HEK293 (cell line): ENCODE results near the gene CD164.

Experiments
- CTCF ChIA-PET: fragments of 350-600 bp; formaldehyde crosslinking; extraction: SDS; loops from one replicate; lab custom pipeline; 2021; ENCODE audit warnings: antibody characterized with exemption; lab: Yijun Ruan, JAX
- POLR2A ChIA-PET: fragments of 300-600 bp; formaldehyde crosslinking; extraction: SDS; loops from one replicate; lab custom pipeline; 2020; ENCODE audit warnings: antibody characterized with exemption, inconsistent platforms; lab: Yijun Ruan, JAX
- H3K27ac ChIP-seq: fragments of 200-500 bp; sonication (Bioruptor generic); 2 replicates; pipeline ENCODE4 v1.5.1; 2014; ENCODE audit warnings: low read depth, low read length, control low read depth, inconsistent platforms; ENCODE audit errors: extremely low read depth
- H3K36me3 ChIP-seq, 2 experiments: fragments of 200-500 bp in 1 of 2; sonication (Bioruptor generic) in 1 of 2; 1 replicate in 1 of 2; 2 replicates in 1 of 2; pipeline ENCODE4 v1.5.1; 2014 to 2017; ENCODE audit warnings: inconsistent platforms in 2 of 2, low read length in 2 of 2; ENCODE audit not compliant: control insufficient read depth in 2 of 2, insufficient read depth in 1 of 2
- H3K4me1 ChIP-seq: fragments of 200-500 bp; sonication (Bioruptor generic); 2 replicates; pipeline ENCODE4 v1.5.1; 2014; ENCODE audit warnings: mild to moderate bottlenecking, low read length, inconsistent platforms; ENCODE audit not compliant: control insufficient read depth, insufficient read depth
- H3K4me3 ChIP-seq: 2 replicates; pipeline ENCODE4 v1.5.1; 2011; ENCODE audit warnings: low read depth, mild to moderate bottlenecking, control low read depth, low read length, moderate library complexity
- H3K9me3 ChIP-seq: fragments of 200-500 bp; sonication (Bioruptor generic); 2 replicates; pipeline ENCODE4 v1.5.1; 2014; ENCODE audit warnings: low read depth, low read length, inconsistent platforms; ENCODE audit not compliant: control insufficient read depth, insufficient read depth
- BCL11A ChIP-seq: fragments of 450-650 bp; formaldehyde crosslinking; IDR thresholded peaks from 2 replicates; pipeline ENCODE4 v1.5.1; 2016; ENCODE audit warnings: low read depth, missing biosample characterization, missing genetic modification characterization
- GLI2 ChIP-seq: fragments of 450-650 bp; formaldehyde crosslinking; IDR thresholded peaks from 2 replicates; pipeline ENCODE4; 2017; ENCODE audit warnings: missing biosample characterization, missing genetic modification characterization, low read depth, borderline replicate concordance
- GLIS2 ChIP-seq: fragments of 450-650 bp; formaldehyde crosslinking; IDR thresholded peaks from 2 replicates; pipeline ENCODE4 v1.5.1; 2016; ENCODE audit warnings: missing biosample characterization, missing genetic modification characterization
- KLF9 ChIP-seq: fragments of 450-650 bp; formaldehyde crosslinking; IDR thresholded peaks from 2 replicates; pipeline ENCODE4 v1.5.1; 2016; ENCODE audit warnings: missing biosample characterization, missing genetic modification characterization, low read depth
- ZBTB7A ChIP-seq: fragments of 450-650 bp; formaldehyde crosslinking; IDR thresholded peaks from 2 replicates; pipeline ENCODE4 v1.5.1; 2016; ENCODE audit warnings: low read depth, missing biosample characterization, missing genetic modification characterization
- ZNF10 ChIP-seq: fragments of 450-650 bp; formaldehyde crosslinking; IDR thresholded peaks from 2 replicates; pipeline ENCODE4 v1.5.1; 2017; ENCODE audit warnings: missing biosample characterization, missing genetic modification characterization
- ZNF248 ChIP-seq: fragments of 450-650 bp; formaldehyde crosslinking; IDR thresholded peaks from 2 replicates; pipeline ENCODE4 v1.5.1; 2017; ENCODE audit warnings: missing biosample characterization, missing genetic modification characterization
- ZNF274 ChIP-seq, 2 experiments: fragments of 200-500 bp in 1 of 2; fragments of 450-650 bp in 1 of 2; sonication (Bioruptor generic) in 1 of 2; formaldehyde crosslinking in 1 of 2; IDR thresholded peaks; 2 replicates each; pipeline versions ENCODE4 v1.5.1 to v1.6.1; 2014 to 2016; ENCODE audit warnings: borderline replicate concordance in 1 of 2, inconsistent platforms in 1 of 2, low read length in 1 of 2, missing biosample characterization in 1 of 2, missing genetic modification characterization in 1 of 2
- ZNF404 ChIP-seq: fragments of 450-650 bp; formaldehyde crosslinking; IDR thresholded peaks from 2 replicates; pipeline ENCODE4 v1.5.1; 2017; ENCODE audit warnings: missing biosample characterization, missing genetic modification characterization
- ZNF654 ChIP-seq: fragments of 450-650 bp; formaldehyde crosslinking; IDR thresholded peaks from 2 replicates; pipeline ENCODE4 v1.5.1; 2016; ENCODE audit warnings: low read depth, missing biosample characterization, missing genetic modification characterization
- ZNF747 ChIP-seq: fragments of 450-650 bp; formaldehyde crosslinking; IDR thresholded peaks from 2 replicates; pipeline ENCODE4 v1.5.1; 2016; ENCODE audit warnings: missing biosample characterization, missing genetic modification characterization
- ZNF76 ChIP-seq: fragments of 450-650 bp; formaldehyde crosslinking; IDR thresholded peaks from 2 replicates; pipeline ENCODE4; 2016; ENCODE audit warnings: low read depth, missing biosample characterization, missing genetic modification characterization, borderline replicate concordance
- ZNF776 ChIP-seq: fragments of 450-650 bp; formaldehyde crosslinking; IDR thresholded peaks from 2 replicates; pipeline ENCODE4 v1.5.0; 2017; ENCODE audit warnings: missing biosample characterization, missing genetic modification characterization, borderline replicate concordance
- ZXDB ChIP-seq: fragments of 450-650 bp; formaldehyde crosslinking; IDR thresholded peaks from 2 replicates; pipeline ENCODE4 v1.5.1; 2016; ENCODE audit warnings: missing biosample characterization, missing genetic modification characterization
- TF ChIP-seq, protein P1 (sequence below): fragments of 450-650 bp; formaldehyde crosslinking; IDR thresholded peaks from 2 replicates; pipeline ENCODE4 v1.5.1; 2016; ENCODE audit warnings: missing biosample characterization, missing genetic modification characterization, borderline replicate concordance
- TF ChIP-seq, protein P2 (sequence below): fragments of 450-650 bp; formaldehyde crosslinking; IDR thresholded peaks from 2 replicates; pipeline ENCODE4 v1.5.1; 2017; ENCODE audit warnings: missing biosample characterization, missing genetic modification characterization
- TF ChIP-seq, protein P3 (sequence below): fragments of 450-650 bp; formaldehyde crosslinking; conservative IDR thresholded peaks from 2 replicates; pipeline ENCODE4 v1.5.1; 2016; ENCODE audit warnings: low read depth, missing biosample characterization, missing genetic modification characterization
- TF ChIP-seq, protein P4 (sequence below): fragments of 450-650 bp; formaldehyde crosslinking; conservative IDR thresholded peaks from 2 replicates; pipeline ENCODE4 v1.5.1; 2016; ENCODE audit warnings: low read depth, missing biosample characterization, missing genetic modification characterization
- TF ChIP-seq, protein P5 (sequence below): fragments of 450-650 bp; formaldehyde crosslinking; IDR thresholded peaks from 2 replicates; pipeline ENCODE4; 2016; ENCODE audit warnings: missing biosample characterization, missing genetic modification characterization

Gene CD164

DNA sequence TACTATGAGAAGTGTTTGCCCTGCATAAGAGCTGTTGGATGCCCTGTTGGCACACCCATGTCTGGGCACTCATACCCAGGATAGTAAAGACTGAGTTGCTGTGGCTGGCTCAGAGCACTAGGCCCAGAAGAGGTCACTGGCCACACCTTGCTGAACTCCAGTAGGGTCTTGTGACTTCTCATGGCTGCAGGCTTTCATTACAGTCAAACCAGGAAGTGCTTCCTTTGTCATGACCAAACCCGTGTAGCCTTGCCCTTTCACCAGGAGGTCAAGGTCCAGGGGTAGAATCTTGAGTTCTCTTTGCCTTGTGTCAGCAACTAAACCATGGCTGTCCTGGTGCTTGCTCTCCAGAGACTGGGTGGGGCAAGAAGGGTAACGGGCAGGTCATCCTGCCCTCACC lies 49.5 kb downstream of the CD164 start (continued):
- TF ChIP-seq ZNF274 (IDR thresholded peaks at IDR 0.05; ENCODE audit: low read length) = no peak
- no peak for TF ChIP-seq ZNF274 (tag by site-specific recombination; IDR thresholded peaks at IDR 0.05; ENCODE audit: borderline replicate concordance)
- TF ChIP-seq ZNF776 (tag by site-specific recombination) = no peak
- TF ChIP-seq, protein P1, sequence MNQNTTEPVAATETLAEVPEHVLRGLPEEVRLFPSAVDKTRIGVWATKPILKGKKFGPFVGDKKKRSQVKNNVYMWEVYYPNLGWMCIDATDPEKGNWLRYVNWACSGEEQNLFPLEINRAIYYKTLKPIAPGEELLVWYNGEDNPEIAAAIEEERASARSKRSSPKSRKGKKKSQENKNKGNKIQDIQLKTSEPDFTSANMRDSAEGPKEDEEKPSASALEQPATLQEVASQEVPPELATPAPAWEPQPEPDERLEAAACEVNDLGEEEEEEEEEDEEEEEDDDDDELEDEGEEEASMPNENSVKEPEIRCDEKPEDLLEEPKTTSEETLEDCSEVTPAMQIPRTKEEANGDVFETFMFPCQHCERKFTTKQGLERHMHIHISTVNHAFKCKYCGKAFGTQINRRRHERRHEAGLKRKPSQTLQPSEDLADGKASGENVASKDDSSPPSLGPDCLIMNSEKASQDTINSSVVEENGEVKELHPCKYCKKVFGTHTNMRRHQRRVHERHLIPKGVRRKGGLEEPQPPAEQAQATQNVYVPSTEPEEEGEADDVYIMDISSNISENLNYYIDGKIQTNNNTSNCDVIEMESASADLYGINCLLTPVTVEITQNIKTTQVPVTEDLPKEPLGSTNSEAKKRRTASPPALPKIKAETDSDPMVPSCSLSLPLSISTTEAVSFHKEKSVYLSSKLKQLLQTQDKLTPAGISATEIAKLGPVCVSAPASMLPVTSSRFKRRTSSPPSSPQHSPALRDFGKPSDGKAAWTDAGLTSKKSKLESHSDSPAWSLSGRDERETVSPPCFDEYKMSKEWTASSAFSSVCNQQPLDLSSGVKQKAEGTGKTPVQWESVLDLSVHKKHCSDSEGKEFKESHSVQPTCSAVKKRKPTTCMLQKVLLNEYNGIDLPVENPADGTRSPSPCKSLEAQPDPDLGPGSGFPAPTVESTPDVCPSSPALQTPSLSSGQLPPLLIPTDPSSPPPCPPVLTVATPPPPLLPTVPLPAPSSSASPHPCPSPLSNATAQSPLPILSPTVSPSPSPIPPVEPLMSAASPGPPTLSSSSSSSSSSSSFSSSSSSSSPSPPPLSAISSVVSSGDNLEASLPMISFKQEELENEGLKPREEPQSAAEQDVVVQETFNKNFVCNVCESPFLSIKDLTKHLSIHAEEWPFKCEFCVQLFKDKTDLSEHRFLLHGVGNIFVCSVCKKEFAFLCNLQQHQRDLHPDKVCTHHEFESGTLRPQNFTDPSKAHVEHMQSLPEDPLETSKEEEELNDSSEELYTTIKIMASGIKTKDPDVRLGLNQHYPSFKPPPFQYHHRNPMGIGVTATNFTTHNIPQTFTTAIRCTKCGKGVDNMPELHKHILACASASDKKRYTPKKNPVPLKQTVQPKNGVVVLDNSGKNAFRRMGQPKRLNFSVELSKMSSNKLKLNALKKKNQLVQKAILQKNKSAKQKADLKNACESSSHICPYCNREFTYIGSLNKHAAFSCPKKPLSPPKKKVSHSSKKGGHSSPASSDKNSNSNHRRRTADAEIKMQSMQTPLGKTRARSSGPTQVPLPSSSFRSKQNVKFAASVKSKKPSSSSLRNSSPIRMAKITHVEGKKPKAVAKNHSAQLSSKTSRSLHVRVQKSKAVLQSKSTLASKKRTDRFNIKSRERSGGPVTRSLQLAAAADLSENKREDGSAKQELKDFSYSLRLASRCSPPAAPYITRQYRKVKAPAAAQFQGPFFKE = no peak

DNA sequence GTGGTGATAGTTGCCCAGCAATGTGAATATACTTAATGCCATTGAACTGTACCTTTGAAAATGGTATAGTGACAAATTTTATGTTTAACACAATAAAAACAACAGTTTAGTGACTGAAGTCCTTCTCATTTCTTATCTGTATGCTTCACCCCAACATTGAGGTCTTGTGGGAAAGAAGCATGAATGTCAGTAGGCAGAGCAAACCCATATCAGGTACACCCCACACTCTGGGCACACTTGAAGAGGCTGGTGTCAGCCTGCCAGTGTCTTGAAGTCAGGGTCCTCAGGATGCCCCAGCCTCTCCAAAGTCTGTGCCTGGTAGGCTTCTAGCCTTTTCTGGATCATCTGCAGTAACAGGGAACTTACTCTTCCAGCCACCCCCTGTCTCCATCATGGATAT lies 51.2 kb downstream of the CD164 start:
- Histone ChIP-seq H3K36me3 (no peaks in the 10 kb centered on the region), H3K4me3 (no peak overlapping the region), H3K27ac (no peak overlapping the region), H3K4me1 (no peaks in the 10 kb centered on the region), H3K9me3 (no peaks in the 10 kb centered on the region)
- TF ChIP-seq, protein P2, sequence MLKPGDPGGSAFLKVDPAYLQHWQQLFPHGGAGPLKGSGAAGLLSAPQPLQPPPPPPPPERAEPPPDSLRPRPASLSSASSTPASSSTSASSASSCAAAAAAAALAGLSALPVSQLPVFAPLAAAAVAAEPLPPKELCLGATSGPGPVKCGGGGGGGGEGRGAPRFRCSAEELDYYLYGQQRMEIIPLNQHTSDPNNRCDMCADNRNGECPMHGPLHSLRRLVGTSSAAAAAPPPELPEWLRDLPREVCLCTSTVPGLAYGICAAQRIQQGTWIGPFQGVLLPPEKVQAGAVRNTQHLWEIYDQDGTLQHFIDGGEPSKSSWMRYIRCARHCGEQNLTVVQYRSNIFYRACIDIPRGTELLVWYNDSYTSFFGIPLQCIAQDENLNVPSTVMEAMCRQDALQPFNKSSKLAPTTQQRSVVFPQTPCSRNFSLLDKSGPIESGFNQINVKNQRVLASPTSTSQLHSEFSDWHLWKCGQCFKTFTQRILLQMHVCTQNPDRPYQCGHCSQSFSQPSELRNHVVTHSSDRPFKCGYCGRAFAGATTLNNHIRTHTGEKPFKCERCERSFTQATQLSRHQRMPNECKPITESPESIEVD = no peak
- no peak for TF ChIP-seq BCL11A (tag by site-specific recombination)
- no peak for TF ChIP-seq ZNF10
- TF ChIP-seq ZNF654 (tag by site-specific recombination) = no peak
- TF ChIP-seq ZNF248 (tag by site-specific recombination) = no peak
- TF ChIP-seq ZNF404 (tag by site-specific recombination) = no peak
- TF ChIP-seq, protein P3, sequence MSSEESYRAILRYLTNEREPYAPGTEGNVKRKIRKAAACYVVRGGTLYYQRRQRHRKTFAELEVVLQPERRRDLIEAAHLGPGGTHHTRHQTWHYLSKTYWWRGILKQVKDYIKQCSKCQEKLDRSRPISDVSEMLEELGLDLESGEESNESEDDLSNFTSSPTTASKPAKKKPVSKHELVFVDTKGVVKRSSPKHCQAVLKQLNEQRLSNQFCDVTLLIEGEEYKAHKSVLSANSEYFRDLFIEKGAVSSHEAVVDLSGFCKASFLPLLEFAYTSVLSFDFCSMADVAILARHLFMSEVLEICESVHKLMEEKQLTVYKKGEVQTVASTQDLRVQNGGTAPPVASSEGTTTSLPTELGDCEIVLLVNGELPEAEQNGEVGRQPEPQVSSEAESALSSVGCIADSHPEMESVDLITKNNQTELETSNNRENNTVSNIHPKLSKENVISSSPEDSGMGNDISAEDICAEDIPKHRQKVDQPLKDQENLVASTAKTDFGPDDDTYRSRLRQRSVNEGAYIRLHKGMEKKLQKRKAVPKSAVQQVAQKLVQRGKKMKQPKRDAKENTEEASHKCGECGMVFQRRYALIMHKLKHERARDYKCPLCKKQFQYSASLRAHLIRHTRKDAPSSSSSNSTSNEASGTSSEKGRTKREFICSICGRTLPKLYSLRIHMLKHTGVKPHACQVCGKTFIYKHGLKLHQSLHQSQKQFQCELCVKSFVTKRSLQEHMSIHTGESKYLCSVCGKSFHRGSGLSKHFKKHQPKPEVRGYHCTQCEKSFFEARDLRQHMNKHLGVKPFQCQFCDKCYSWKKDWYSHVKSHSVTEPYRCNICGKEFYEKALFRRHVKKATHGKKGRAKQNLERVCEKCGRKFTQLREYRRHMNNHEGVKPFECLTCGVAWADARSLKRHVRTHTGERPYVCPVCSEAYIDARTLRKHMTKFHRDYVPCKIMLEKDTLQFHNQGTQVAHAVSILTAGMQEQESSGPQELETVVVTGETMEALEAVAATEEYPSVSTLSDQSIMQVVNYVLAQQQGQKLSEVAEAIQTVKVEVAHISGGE = no peak
- TF ChIP-seq GLIS2 (tag by site-specific recombination) = no peak
- TF ChIP-seq ZBTB7A (tag by site-specific recombination) = no peak
- no peak for TF ChIP-seq ZXDB (tag by site-specific recombination)
- TF ChIP-seq ZNF747 (tag by site-specific recombination) = no peak
- TF ChIP-seq GLI2 = no peak
- TF ChIP-seq, protein P4, sequence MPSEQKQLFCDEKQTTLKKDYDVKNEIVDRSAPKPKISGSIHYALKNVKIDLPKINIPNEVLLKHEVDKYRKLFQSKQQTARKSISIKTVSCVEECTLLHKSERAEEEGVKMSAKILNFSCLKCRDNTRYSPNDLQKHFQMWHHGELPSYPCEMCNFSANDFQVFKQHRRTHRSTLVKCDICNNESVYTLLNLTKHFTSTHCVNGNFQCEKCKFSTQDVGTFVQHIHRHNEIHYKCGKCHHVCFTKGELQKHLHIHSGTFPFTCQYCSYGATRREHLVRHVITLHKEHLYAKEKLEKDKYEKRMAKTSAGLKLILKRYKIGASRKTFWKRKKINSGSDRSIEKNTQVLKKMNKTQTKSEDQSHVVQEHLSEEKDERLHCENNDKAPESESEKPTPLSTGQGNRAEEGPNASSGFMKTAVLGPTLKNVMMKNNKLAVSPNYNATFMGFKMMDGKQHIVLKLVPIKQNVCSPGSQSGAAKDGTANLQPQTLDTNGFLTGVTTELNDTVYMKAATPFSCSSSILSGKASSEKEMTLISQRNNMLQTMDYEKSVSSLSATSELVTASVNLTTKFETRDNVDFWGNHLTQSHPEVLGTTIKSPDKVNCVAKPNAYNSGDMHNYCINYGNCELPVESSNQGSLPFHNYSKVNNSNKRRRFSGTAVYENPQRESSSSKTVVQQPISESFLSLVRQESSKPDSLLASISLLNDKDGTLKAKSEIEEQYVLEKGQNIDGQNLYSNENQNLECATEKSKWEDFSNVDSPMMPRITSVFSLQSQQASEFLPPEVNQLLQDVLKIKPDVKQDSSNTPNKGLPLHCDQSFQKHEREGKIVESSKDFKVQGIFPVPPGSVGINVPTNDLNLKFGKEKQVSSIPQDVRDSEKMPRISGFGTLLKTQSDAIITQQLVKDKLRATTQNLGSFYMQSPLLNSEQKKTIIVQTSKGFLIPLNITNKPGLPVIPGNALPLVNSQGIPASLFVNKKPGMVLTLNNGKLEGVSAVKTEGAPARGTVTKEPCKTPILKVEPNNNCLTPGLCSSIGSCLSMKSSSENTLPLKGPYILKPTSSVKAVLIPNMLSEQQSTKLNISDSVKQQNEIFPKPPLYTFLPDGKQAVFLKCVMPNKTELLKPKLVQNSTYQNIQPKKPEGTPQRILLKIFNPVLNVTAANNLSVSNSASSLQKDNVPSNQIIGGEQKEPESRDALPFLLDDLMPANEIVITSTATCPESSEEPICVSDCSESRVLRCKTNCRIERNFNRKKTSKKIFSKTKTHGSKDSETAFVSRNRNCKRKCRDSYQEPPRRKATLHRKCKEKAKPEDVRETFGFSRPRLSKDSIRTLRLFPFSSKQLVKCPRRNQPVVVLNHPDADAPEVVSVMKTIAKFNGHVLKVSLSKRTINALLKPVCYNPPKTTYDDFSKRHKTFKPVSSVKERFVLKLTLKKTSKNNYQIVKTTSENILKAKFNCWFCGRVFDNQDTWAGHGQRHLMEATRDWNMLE (tag by site-specific recombination) = no peak
- no peak for TF ChIP-seq KLF9 (tag by site-specific recombination)
- no peak for TF ChIP-seq ZNF76 (tag by site-specific recombination)
- no peak for TF ChIP-seq ZNF776 (tag by site-specific recombination)
- TF ChIP-seq, protein P5, sequence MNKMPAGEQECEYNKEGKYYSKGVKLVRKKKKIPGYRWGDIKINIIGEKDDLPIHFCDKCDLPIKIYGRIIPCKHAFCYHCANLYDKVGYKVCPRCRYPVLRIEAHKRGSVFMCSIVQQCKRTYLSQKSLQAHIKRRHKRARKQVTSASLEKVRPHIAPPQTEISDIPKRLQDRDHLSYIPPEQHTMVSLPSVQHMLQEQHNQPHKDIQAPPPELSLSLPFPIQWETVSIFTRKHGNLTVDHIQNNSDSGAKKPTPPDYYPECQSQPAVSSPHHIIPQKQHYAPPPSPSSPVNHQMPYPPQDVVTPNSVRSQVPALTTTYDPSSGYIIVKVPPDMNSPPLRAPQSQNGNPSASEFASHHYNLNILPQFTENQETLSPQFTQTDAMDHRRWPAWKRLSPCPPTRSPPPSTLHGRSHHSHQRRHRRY = no peak
- CTCF ChIA-PET = no interaction called here
- POLR2A ChIA-PET = no interaction called here
